Measurements from ENCODE around the gene MLLT6.
A peak's percentile ranks its signal among the peaks of the same experiment; 100 is the strongest.

MLLT6 gene

GRCh38 chr17:38777641-38778250 lies 72.7 kb downstream of the MLLT6 start:
- peak; percentile 50 for DNase-seq (ENCODE audit: low spot score)
